Right atrium auricular region (tissue), 2 donors: ENCODE measurements around the gene TMEM242. TPM values are rescaled to one million over a fixed set of nuclear protein-coding genes. Genes with fewer than 3 reads are reported as not detected.

ENCODE experiments used
- DNase-seq: peaks from one replicate; pipeline ENCODE4 v3.0.0-alpha.2; 2019; ENCODE audit warnings: low spot score
- H3K27ac ChIP-seq, 2 donors: fragments of 200-600 bp; sonication (generic); 1 replicate in 1 of 2; 2 replicates in 1 of 2; pipeline ENCODE4 v1.5.1; 2016 to 2019
- H3K27me3 ChIP-seq, 2 donors: fragments of 200-600 bp; sonication (generic); one replicate each; pipeline versions ENCODE4 v1.5.1 to v1.6.0; 2017 to 2019
- H3K36me3 ChIP-seq: fragments of 200-600 bp; sonication (generic); one replicate; pipeline ENCODE4 v1.5.1; 2016
- H3K4me1 ChIP-seq, 2 donors: fragments of 200-600 bp; sonication (generic); one replicate each; pipeline versions ENCODE4 v1.5.1 to v1.6.0; 2017 to 2019
- H3K4me3 ChIP-seq, 2 donors: fragments of 200-600 bp; sonication (generic); 1 replicate in 1 of 2; 2 replicates in 1 of 2; pipeline ENCODE4 v1.5.1; 2017 to 2019; ENCODE audit warnings: mild to moderate bottlenecking in 1 of 2, moderate library complexity in 1 of 2
- H3K9me3 ChIP-seq, 2 donors: fragments of 200-600 bp; sonication (generic); one replicate each; pipeline ENCODE4 v1.5.1; 2019
- CTCF ChIP-seq, 2 donors: fragments of 200-600 bp; sonication (generic); IDR thresholded peaks; one replicate each; pipeline ENCODE4 v1.5.1; 2019; ENCODE audit warnings: antibody characterized with exemption in 2 of 2
- total RNA-seq, 2 donors: library from RNA; depleted of rRNA; stranded (reverse); fragments of >200 nt; gene quantifications; one replicate each; pipeline ENCODE4 v1.1.0, GENCODE V29; 2016

The TMEM242 gene
- total RNA-seq, 2 donors from 2014 or later: 4.9 to 6.2 TPM

- H3K27ac ChIP-seq: peak overlapping the region; percentile 82 to 83
- H3K36me3 ChIP-seq: no peaks in the 10 kb centered on the region
- peaks cover 0 to 11% of the 10 kb centered on the region in 2 donors for H3K4me1 ChIP-seq
- H3K9me3 ChIP-seq: no peaks in the 10 kb centered on the region
- peak; percentile 91 to 94 for TF ChIP-seq CTCF (IDR thresholded peaks at IDR 0.05)
- DNase-seq: peak; percentile 75
- H3K27me3 ChIP-seq: no peaks in the 10 kb centered on the region
- H3K4me3 ChIP-seq: peak overlapping the region; percentile 57 to 65
Observed at GRCh38 chr6:157274471-157275226, 48.7 kb downstream of the TMEM242 start.

- no peak for TF ChIP-seq CTCF (IDR thresholded peaks at IDR 0.05)
- Histone ChIP-seq H3K36me3 (no peaks in the 10 kb centered on the region), H3K27ac (peak overlapping the region; percentile 82 to 83), H3K4me3 (peak overlapping the region; percentile 57 to 65), H3K9me3 (no peaks in the 10 kb centered on the region), H3K4me1 (peaks cover 0 to 18% of the 10 kb centered on the region in 2 donors), H3K27me3 (no peaks in the 10 kb centered on the region)
- no peak for DNase-seq
Observed at GRCh38 chr6:157273756-157274470, 49.4 kb downstream of the TMEM242 start.

- no peaks in the 10 kb centered on the region for H3K27me3 ChIP-seq
- peaks cover 0 to 26% of the 10 kb centered on the region in 2 donors for H3K4me1 ChIP-seq
- TF ChIP-seq CTCF (IDR thresholded peaks at IDR 0.05): no peak
- H3K36me3 ChIP-seq: no peaks in the 10 kb centered on the region
- DNase-seq: no peak
- H3K9me3 ChIP-seq: no peaks in the 10 kb centered on the region
- H3K27ac ChIP-seq: peak overlapping the region; percentile 82 to 83
- no peak overlapping the region for H3K4me3 ChIP-seq
Observed at GRCh38 chr6:157272866-157273755, 50.2 kb downstream of the TMEM242 start.

GRCh38 chr6:157272372-157272771 is 50.9 kb downstream of the TMEM242 start:
- no peaks in the 10 kb centered on the region for H3K36me3 ChIP-seq
- peaks cover 0 to 27% of the 10 kb centered on the region in 2 donors for H3K4me1 ChIP-seq
- no peak for DNase-seq
- no peak for TF ChIP-seq CTCF (IDR thresholded peaks at IDR 0.05)
- H3K9me3 ChIP-seq: no peaks in the 10 kb centered on the region
- H3K27ac ChIP-seq: no peak overlapping the region
- H3K27me3 ChIP-seq: no peaks in the 10 kb centered on the region
- H3K4me3 ChIP-seq: no peak overlapping the region

- no peaks in the 10 kb centered on the region for H3K36me3 ChIP-seq
- no peak overlapping the region for H3K27ac ChIP-seq
- no peak overlapping the region for H3K4me3 ChIP-seq
- DNase-seq: no peak
- TF ChIP-seq CTCF (IDR thresholded peaks at IDR 0.05): peak in 1 of 2 donors; percentile 12
- no peaks in the 10 kb centered on the region for H3K27me3 ChIP-seq
- no peaks in the 10 kb centered on the region for H3K9me3 ChIP-seq
- peaks cover 0 to 27% of the 10 kb centered on the region in 2 donors for H3K4me1 ChIP-seq
Observed at GRCh38 chr6:157271911-157272310, 51.4 kb downstream of the TMEM242 start.
